ENCODE data around the gene ANKRD18B. TPM values are rescaled to one million over a fixed set of nuclear protein-coding genes. Genes with fewer than 3 reads are reported as not detected.
"Not testable (repeated sequence)": the region's sequence is repeated elsewhere in the genome, so short reads cannot be mapped to it uniquely, and the experiment has no call there.

ANKRD18B gene
- 5.9 TPM for total RNA-seq

DNA sequence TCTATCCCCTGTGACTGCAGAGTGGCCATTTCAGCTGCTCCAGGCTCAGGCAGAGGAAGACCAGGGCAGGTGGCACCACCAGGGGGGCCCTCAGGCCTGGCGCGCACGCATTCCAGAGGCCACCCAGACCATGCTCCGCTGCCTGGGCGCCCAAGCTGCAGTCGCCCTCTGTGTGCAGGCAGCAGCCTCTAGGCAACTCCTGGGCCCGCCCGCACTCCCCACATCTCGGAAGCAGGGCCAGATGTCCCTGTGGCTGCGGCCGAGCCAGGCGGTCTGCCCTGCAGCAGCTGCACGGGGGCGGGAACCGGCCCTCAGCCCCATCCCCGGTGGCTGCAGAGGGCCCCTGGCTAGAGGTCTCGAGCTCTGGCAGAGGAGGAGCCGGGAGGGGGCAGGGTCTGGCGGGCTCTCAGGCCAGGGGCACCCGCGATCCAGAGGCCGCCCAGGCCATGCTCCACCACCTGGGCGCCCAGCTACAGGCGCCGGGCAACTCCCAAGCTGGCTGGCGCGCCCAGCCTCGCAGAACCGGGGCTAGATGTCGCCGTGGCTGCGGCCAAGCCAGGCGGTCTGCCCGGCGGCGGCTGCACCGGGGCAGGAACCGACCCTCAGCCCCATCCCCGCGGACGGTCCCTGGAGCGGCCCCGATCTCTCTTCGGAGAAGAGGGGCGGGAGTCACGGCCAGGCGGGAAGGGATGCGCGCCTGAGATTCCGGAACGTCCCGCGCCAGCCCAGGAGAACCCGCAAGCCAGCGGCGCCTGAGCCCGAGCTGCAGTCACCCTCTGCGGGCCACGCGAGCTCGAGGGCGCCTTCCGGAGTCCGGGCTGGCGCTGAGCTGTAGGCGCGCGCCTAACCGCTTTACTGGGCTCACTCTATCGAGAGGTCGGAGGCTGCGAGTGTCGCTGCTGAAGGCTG is at the start of gene ANKRD18B:
Gene ANKRD18B (plus strand): TSS at position 855 of the 909 bp plus-strand sequence. CDS start 239 bp downstream, outside the sequence.
- H3K27me3 ChIP-seq; intact Hi-C loops (cut with DNase I); H3K9me3 ChIP-seq; DNase-seq (ENCODE audit: extremely low spot score in 2 of 2); H3K36me3 ChIP-seq: not testable (repeated sequence)
- Histone ChIP-seq H3K4me1 (peaks cover 17% of the 10 kb centered on the region), H3K4me3 (peak within 1 kb of the TSS; percentile 39 to 46), H3K27ac (peak within 1 kb of the TSS; percentile 33)

DNA sequence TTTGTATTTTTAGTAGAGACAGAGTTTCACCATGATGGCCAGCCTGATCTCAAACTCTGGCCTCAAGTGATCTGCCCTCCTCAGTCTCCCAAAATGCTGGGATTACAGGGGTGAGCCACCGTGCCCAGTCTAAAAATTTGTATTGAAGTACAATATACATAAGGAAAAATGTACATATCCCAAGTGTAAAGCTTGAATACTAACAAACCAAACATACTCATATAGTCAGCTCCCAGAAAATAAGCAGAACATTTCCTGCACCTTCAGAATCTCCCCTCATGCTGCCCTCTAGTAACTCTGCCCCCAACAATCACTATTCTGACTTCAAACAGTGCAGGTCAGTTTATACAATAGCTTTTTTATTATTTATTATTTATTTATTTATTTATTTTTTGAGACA is 48.7 kb upstream of the ANKRD18B start:
- intact Hi-C loops (cut with DNase I): no loop called here
- peak in 1 of 2 donors; percentile 37 for DNase-seq (ENCODE audit: extremely low spot score in 2 of 2)

DNA sequence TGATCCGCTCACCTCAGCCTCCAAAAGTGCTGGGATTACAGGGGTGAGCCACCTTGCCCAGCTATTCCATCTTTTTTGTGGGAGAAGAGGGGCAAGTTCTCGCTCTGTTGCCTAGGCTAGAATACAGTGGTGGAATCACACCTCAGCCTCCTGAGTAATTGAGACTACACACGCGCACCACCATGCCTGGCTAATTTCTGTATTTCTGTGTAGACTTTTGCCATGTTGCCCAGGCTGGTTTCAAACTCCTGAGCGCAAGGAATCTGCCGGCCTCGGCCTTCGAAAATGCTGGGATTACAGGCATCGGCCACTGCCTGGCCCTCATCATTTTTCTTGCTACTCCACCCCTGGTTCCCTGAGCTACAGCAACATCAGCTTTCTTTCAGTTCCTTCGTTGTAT is 47.5 kb upstream of the ANKRD18B start:
- Histone ChIP-seq H3K4me1 (peaks cover 22% of the 10 kb centered on the region), H3K27me3 (no peaks in the 10 kb centered on the region), H3K27ac (no peak overlapping the region), H3K36me3 (peaks cover 0 to 7% of the 10 kb centered on the region in 2 donors), H3K9me3 (no peaks in the 10 kb centered on the region), H3K4me3 (no peak overlapping the region)
- intact Hi-C loops (cut with DNase I): no loop called here
- peak in 1 of 2 donors; percentile 14 for DNase-seq (ENCODE audit: extremely low spot score in 2 of 2)
- TF ChIP-seq POLR2A (IDR thresholded peaks at IDR 0.05) (no peak), POLR2AphosphoS5 (IDR thresholded peaks at IDR 0.05; ENCODE audit: insufficient read depth in 1 of 2, low read depth in 1 of 2) (no peak)
- TF ChIP-seq, protein P1, sequence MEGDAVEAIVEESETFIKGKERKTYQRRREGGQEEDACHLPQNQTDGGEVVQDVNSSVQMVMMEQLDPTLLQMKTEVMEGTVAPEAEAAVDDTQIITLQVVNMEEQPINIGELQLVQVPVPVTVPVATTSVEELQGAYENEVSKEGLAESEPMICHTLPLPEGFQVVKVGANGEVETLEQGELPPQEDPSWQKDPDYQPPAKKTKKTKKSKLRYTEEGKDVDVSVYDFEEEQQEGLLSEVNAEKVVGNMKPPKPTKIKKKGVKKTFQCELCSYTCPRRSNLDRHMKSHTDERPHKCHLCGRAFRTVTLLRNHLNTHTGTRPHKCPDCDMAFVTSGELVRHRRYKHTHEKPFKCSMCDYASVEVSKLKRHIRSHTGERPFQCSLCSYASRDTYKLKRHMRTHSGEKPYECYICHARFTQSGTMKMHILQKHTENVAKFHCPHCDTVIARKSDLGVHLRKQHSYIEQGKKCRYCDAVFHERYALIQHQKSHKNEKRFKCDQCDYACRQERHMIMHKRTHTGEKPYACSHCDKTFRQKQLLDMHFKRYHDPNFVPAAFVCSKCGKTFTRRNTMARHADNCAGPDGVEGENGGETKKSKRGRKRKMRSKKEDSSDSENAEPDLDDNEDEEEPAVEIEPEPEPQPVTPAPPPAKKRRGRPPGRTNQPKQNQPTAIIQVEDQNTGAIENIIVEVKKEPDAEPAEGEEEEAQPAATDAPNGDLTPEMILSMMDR (IDR thresholded peaks at IDR 0.05): no peak

More for the DNA sequence above, 48.7 kb upstream of the ANKRD18B start:
- no peaks in the 10 kb centered on the region for H3K27me3 ChIP-seq
- no peaks in the 10 kb centered on the region for H3K9me3 ChIP-seq
- H3K4me3 ChIP-seq: no peak overlapping the region
- no peak overlapping the region for H3K27ac ChIP-seq
- no peak for TF ChIP-seq POLR2AphosphoS5 (IDR thresholded peaks at IDR 0.05; ENCODE audit: insufficient read depth in 1 of 2, low read depth in 1 of 2)
- no peak for TF ChIP-seq POLR2A (IDR thresholded peaks at IDR 0.05)
- TF ChIP-seq, protein P1 (IDR thresholded peaks at IDR 0.05): no peak
- H3K36me3 ChIP-seq: peaks cover 0 to 10% of the 10 kb centered on the region in 2 donors
- peaks cover 22% of the 10 kb centered on the region for H3K4me1 ChIP-seq

DNA sequence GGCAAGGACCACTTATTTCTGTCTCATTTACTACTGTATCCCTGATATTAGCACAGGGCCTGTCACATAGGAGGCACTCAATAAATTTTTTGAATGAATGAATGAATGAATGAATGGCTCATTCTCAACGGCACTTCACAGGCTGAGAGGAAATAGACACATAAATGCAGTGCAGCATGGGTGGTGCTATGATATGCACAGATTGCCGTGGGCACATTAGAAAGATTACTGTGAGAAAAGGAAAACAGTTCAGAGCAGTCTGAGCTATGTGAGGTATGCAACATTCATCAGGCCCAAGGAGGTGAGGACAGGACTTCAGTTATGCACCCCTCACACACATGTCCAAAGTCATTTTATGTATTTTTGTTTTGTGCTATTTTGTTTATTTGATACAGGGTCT is 43.9 kb upstream of the ANKRD18B start:
- intact Hi-C loops (cut with DNase I): no loop called here
- Histone ChIP-seq H3K4me3 (no peak overlapping the region), H3K4me1 (no peaks in the 10 kb centered on the region), H3K9me3 (no peaks in the 10 kb centered on the region), H3K36me3 (no peaks in the 10 kb centered on the region), H3K27me3 (no peaks in the 10 kb centered on the region), H3K27ac (no peak overlapping the region)
- TF ChIP-seq POLR2AphosphoS5 (IDR thresholded peaks at IDR 0.05; ENCODE audit: insufficient read depth in 1 of 2, low read depth in 1 of 2) (no peak), POLR2A (IDR thresholded peaks at IDR 0.05) (no peak)
- TF ChIP-seq, protein P1 (IDR thresholded peaks at IDR 0.05): no peak
- no peak for DNase-seq (ENCODE audit: extremely low spot score in 2 of 2)

DNA sequence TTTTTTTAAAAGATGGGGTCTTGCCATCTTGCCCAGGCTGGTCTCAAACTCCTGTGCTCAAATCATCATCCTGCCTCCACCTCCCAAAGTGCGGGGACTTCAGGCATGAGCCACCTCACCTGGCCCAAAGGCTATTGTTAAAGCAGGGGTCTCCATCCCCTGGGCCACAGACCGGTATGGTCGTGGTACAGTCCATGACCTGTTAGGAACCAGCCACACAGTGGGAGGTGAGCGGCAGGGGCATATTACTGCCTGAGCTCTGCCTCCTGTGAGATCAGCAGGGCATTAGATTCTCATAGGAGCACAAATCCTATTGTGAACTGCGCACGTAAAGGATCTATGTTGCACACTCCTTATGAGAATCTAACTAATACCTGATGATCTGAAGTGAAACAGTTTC is 43.1 kb upstream of the ANKRD18B start:
- TF ChIP-seq POLR2AphosphoS5 (IDR thresholded peaks at IDR 0.05; ENCODE audit: insufficient read depth in 1 of 2, low read depth in 1 of 2): no peak
- TF ChIP-seq, protein P1 (IDR thresholded peaks at IDR 0.05): no peak
- DNase-seq (ENCODE audit: extremely low spot score in 2 of 2): no peak
- Histone ChIP-seq H3K36me3 (no peaks in the 10 kb centered on the region), H3K27ac (no peak overlapping the region), H3K4me3 (no peak overlapping the region), H3K27me3 (no peaks in the 10 kb centered on the region), H3K4me1 (no peaks in the 10 kb centered on the region), H3K9me3 (no peaks in the 10 kb centered on the region)
- intact Hi-C loops (cut with DNase I): no loop called here

DNA sequence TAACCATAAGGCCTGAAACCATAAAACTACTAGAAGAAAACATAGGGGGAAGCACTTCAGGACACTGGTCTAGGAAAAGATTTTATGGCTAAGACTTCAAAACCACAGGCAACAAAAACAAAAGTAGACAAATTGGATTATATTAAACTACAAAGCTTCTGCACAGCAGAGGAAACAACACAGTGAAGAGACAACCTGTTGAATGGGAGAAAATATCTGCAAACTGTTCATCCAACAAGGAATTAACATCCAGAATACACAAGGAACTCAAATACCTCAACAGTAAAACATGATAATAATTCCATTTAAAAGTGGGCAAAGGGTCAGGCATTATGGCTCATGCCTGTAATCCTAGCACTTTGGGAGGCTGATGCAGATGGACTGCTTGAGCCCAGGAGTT is 38.7 kb upstream of the ANKRD18B start:
- H3K27me3 ChIP-seq; H3K9me3 ChIP-seq; DNase-seq (ENCODE audit: extremely low spot score in 2 of 2); intact Hi-C loops (cut with DNase I); H3K4me1 ChIP-seq; H3K27ac ChIP-seq; H3K4me3 ChIP-seq; H3K36me3 ChIP-seq: not testable (repeated sequence)

Measured in vagina (tissue), 2 donors.